ENCODE measurements around the gene LMX1B.

GRCh38 chr9:126678989-126679388, 65.3 kb downstream of the LMX1B start:
- TF ChIP-seq CTCF (IDR thresholded peaks at IDR 0.05): no peak
- no peak for TF ChIP-seq POLR2A (IDR thresholded peaks at IDR 0.05)

All from lower leg skin (tissue), 3 donors.